GM12873 (cell line): ENCODE measurements around the gene MLXIP.

Experiments
- TF ChIP-seq, protein P1 (sequence below): IDR thresholded peaks from 2 replicates; pipeline ENCODE4 v1.5.1; 2012; ENCODE audit warnings: low read depth, mild to moderate bottlenecking, moderate library complexity, low read length, control low read depth; ENCODE audit not compliant: insufficient read depth; ENCODE audit errors: missing control alignments

MLXIP gene

DNA sequence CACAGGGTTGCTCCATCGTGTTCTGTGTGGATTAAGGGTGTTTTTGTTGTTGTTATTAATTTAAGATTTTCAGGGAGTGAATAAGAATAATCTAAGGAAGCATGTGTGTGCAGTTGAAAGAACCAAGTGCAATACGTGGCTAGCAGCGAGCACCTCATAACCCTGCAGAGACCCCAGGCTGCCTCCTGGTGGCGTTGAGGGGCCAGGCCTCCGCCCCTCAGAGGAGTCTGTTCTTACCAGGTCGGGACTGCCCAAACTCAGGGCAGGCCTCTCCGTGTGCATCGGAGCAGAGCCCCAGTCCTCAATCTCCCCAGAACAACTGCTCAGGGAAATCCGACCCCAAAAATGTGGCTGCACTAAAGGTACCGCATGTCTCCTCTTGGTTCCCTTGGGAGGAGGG, 58.7 kb downstream of the MLXIP start:
- TF ChIP-seq, protein P1, sequence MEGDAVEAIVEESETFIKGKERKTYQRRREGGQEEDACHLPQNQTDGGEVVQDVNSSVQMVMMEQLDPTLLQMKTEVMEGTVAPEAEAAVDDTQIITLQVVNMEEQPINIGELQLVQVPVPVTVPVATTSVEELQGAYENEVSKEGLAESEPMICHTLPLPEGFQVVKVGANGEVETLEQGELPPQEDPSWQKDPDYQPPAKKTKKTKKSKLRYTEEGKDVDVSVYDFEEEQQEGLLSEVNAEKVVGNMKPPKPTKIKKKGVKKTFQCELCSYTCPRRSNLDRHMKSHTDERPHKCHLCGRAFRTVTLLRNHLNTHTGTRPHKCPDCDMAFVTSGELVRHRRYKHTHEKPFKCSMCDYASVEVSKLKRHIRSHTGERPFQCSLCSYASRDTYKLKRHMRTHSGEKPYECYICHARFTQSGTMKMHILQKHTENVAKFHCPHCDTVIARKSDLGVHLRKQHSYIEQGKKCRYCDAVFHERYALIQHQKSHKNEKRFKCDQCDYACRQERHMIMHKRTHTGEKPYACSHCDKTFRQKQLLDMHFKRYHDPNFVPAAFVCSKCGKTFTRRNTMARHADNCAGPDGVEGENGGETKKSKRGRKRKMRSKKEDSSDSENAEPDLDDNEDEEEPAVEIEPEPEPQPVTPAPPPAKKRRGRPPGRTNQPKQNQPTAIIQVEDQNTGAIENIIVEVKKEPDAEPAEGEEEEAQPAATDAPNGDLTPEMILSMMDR, result peak; percentile 20

DNA sequence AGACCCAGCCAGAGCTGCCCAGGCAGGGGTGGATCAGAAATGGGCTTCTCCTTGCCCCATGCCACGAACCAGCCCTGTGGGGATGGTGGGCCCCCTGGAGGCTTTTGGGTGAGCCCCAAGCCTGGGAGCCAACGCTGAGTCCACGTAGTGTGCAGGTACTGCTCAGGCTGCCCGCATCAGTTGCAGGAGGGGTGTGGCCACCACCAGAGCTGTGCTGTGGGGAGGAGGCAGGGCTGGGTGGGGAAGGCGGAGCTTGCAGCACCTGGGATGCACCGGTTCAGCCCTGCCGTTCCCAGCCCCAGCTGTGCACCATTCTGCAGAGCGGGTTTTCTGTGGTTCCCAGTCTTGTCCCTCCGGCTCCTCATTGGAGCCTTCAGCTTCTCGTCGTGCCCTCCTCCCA, 59.1 kb downstream of the MLXIP start:
- TF ChIP-seq, protein P1, result no peak

DNA sequence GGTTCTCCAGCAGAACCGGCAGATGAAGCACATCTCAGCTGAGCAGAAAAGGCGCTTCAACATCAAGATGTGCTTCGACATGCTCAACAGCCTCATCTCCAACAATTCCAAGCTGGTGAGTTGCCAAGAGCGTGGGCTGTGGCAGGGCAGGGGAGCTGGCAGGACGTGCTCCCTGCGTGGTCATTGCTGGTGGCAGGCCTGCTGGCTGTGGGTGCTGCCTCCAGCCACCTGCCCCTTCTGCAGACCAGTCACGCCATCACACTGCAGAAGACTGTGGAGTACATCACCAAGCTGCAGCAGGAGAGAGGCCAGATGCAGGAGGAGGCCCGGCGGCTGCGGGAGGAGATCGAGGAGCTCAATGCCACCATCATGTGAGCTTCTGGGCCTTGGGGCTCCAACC, 59.6 kb downstream of the MLXIP start:
- TF ChIP-seq, protein P1, result no peak

DNA sequence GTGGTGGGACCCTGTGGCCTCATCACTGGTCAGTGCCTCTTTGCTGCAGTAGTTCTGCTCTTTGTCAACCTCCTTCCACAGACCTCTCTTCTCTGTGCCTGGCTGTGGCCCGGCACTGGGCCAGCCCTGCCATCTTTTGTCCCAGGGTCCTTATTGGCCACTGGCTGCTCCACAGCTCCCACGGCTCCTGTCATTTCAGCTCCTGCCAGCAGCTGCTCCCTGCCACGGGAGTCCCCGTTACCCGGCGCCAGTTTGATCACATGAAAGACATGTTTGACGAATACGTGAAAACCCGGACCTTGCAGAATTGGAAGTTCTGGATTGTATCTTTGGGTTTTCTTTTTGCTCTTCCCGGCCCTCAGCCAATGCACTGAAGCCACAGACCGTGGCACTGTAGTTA, 60.1 kb downstream of the MLXIP start:
- TF ChIP-seq, protein P1, result no peak

DNA sequence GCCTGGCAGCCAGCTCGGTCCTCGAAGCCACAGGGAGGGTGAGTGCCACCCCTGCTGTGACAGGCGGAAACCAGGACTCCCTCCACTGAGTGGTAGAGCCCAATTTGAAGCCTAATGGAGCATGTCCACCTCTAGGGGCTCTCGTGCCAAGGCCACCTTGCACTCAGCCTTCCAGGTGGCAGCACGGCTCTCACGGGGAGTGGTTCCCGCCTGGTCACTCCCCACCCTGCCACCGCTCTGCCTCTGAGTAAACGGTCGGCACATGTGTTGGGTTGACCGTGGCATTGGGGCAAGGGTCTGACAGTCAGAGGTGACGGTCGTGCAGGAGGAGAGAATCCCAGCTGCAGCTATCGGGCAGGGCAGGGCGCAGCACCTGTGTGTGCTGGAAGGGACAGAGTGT, 60.7 kb downstream of the MLXIP start:
- TF ChIP-seq, protein P1, result no peak

DNA sequence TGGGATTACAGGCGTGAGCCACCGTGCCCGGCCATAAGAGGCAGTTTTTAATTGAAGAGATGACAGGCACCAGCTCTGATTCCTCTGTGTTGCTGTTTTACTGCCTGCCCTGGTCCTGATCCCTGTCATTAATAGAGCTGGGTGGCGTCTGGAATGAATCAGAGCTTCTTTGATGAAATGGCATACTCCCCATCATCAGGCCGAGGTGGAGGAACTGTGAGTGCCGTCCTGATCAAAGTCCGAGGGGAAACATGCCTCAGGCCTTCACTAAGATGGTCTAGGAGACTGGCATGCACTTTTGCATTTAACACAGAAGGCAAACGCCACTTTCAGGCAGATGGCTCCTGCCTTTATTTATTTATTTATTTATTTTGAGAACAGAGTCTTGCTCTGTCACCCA, 61.4 kb downstream of the MLXIP start:
- TF ChIP-seq, protein P1, result no peak

DNA sequence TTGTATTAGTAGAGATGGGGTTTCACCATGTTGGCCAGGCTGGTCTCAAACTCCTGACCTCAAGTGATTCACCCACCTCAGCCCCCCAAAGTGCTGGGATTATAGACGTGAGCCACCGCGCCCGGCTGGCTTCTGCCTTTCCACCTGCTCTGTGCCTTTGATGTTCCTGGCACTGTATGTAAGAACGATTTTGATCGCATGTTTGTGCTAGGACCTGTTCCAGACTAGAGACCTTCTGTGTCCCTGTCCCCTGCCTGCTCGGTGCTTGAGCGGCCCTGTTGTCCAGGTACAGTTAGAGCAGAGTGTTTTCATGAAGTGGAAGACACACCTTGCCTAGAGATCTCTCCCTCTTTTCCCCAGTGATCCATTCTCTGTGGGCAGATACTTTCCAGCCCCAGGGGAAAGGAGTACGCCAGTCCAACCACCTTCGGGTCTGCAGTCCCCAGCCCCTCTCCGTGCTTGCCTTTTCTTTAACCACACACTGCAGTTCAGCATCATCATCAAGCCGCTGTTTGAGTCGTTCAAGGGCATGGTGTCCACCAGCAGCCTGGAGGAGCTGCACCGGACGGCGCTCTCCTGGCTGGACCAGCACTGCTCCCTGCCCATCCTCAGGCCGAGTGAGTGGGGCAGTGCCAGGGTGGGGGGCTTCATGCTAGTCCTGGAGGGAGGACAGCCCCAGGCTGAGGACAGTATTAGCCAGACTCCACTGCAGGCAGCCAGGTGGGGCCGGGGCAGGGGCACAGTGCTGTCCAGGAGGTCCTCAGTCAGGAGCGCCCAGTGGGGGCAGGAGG, 62.1 kb downstream of the MLXIP start:
- TF ChIP-seq, protein P1, result no peak
